ENCODE results near the gene ITGA4. TPM values are rescaled to one million over a fixed set of nuclear protein-coding genes. Genes with fewer than 3 reads are reported as not detected.

Gene ITGA4
- total and polyA plus RNA-seq, 11 donors, result 0.23 to 16.5 (median 1.7) TPM

GRCh38 chr2:181426672-181427071 is 30.5 kb upstream of the ITGA4 start:
- peaks cover 0 to 6% (median 0%) of the 10 kb centered on the region in 12 donors for H3K4me1 ChIP-seq
- H3K27me3 ChIP-seq, result no peaks in the 10 kb centered on the region
- intact Hi-C loops (cut with DNase I), result no loop called here
- no peak for ATAC-seq
- 63 to 84% (median 77%) methylated on average over 2 of the region's 2 CpGs for WGBS, 4 donors
- H3K27ac ChIP-seq, result no peak overlapping the region
- H3K4me3 ChIP-seq, result no peak overlapping the region
- H3K36me3 ChIP-seq, result no peaks in the 10 kb centered on the region
- TF ChIP-seq CTCF (IDR thresholded peaks at IDR 0.05), result no peak
- TF ChIP-seq POLR2A (IDR thresholded peaks at IDR 0.05), result no peak
- H3K9me3 ChIP-seq, result no peaks in the 10 kb centered on the region
- no peak for DNase-seq

GRCh38 chr2:181430406-181431118 is 26.6 kb upstream of the ITGA4 start:
- DNase-seq (no peak), ATAC-seq (no peak)
- TF ChIP-seq CTCF (IDR thresholded peaks at IDR 0.05) (peak in 6 of 12 donors; percentile 13 to 34 (median 24)), POLR2A (IDR thresholded peaks at IDR 0.05) (no peak)
- no peaks in the 10 kb centered on the region for H3K9me3 ChIP-seq
- H3K36me3 ChIP-seq, result no peaks in the 10 kb centered on the region
- H3K4me3 ChIP-seq, result no peak overlapping the region
- peaks cover 0 to 6% (median 0%) of the 10 kb centered on the region in 12 donors for H3K4me1 ChIP-seq
- no peak overlapping the region for H3K27ac ChIP-seq
- intact Hi-C loops (cut with DNase I), result no loop called here
- H3K27me3 ChIP-seq, result no peaks in the 10 kb centered on the region
- WGBS, 4 donors, result 51 to 70% (median 59%) methylated on average over 3 of the region's 3 CpGs

GRCh38 chr2:181431674-181432073 is 25.5 kb upstream of the ITGA4 start:
- H3K27me3 ChIP-seq, result no peaks in the 10 kb centered on the region
- intact Hi-C loops (cut with DNase I), result no loop called here
- H3K36me3 ChIP-seq, result no peaks in the 10 kb centered on the region
- no peak for ATAC-seq
- H3K4me1 ChIP-seq, result peaks cover 0 to 6% (median 0%) of the 10 kb centered on the region in 12 donors
- H3K27ac ChIP-seq, result no peak overlapping the region
- no peaks in the 10 kb centered on the region for H3K9me3 ChIP-seq
- H3K4me3 ChIP-seq, result no peak overlapping the region
- no peak for DNase-seq
- TF ChIP-seq POLR2A (IDR thresholded peaks at IDR 0.05) (no peak), CTCF (IDR thresholded peaks at IDR 0.05) (no peak)

- Histone ChIP-seq H3K27me3 (no peaks in the 10 kb centered on the region), H3K4me1 (no peaks in the 10 kb centered on the region), H3K4me3 (no peak overlapping the region), H3K36me3 (no peaks in the 10 kb centered on the region), H3K9me3 (no peaks in the 10 kb centered on the region), H3K27ac (no peak overlapping the region)
- DNase-seq (no peak), ATAC-seq (no peak)
- no peak for TF ChIP-seq CTCF (IDR thresholded peaks at IDR 0.05)
- no peak for TF ChIP-seq POLR2A (IDR thresholded peaks at IDR 0.05)
- intact Hi-C loops (cut with DNase I), result no loop called here
- 15 to 39% (median 22%) methylated on average over 1 of the region's 1 CpG for WGBS, 4 donors
Observed at GRCh38 chr2:181438261-181438660, 18.9 kb upstream of the ITGA4 start.
